HG02852 (cell line): ENCODE measurements around the gene ATG4B.
"Not testable (repeated sequence)": the region's sequence is repeated elsewhere in the genome, so short reads cannot be mapped to it uniquely, and the experiment has no call there.

Experiments
- ATAC-seq: cut with Tn5 transposase; IDR thresholded peaks from one replicate; pipeline ENCODE4 v1.9.1; 2021; ENCODE audit warnings: mild to moderate bottlenecking, moderate library complexity; ENCODE audit not compliant: unreplicated experiment

The ATG4B gene

DNA sequence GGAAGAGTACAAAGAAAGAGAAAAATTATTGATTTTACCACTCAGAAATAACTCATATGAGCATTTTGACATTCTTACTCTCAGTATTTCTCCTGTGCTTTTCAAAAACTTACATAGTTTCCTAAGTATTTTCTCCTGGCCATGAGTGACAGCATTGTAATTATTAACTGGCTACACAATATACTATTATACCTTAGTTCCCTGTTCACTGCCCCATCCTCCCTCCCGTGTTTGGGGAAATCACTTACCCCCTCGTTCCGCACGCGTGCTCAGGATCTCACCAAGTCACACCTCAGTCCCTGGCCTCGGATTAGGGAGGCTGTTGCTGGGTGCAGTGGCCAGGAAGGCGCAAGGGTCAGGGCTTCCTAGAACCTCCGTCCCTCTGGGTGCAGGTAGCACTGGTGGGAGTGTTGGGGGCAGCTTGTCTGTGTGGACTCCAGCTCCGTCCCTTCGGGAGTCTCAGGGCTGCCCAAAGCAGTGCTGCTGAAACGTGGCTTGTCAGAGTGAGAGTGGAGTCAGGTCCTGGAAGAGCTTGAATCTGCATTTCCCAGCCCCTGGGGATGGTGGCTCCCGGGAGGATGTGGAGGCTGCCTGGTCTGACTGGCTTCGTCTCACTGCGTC, 23.2 kb downstream of the ATG4B start:
- no peak for ATAC-seq

DNA sequence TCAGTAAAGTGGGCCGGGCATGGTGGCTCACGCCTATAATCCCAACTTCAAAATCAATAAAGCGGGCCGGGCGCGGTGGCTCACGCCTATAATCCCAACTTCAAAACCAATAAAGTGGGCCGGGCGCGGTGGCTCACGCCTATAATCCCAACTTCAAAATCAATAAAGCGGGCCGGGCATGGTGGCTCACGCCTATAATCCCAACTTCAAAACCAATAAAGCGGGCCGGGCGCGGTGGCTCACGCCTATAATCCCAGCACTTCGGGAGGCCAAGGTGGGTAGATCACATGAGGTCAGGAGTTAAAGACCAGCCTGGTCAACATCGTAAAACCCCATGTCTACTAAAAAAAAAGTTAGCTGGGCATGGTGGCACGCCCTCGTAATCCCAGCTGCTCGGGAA, 25.2 kb downstream of the ATG4B start:
- not testable (repeated sequence) for ATAC-seq

- no peak for ATAC-seq
Observed at GRCh38 chr2:241665731-241666440, 28.4 kb downstream of the ATG4B start.

DNA sequence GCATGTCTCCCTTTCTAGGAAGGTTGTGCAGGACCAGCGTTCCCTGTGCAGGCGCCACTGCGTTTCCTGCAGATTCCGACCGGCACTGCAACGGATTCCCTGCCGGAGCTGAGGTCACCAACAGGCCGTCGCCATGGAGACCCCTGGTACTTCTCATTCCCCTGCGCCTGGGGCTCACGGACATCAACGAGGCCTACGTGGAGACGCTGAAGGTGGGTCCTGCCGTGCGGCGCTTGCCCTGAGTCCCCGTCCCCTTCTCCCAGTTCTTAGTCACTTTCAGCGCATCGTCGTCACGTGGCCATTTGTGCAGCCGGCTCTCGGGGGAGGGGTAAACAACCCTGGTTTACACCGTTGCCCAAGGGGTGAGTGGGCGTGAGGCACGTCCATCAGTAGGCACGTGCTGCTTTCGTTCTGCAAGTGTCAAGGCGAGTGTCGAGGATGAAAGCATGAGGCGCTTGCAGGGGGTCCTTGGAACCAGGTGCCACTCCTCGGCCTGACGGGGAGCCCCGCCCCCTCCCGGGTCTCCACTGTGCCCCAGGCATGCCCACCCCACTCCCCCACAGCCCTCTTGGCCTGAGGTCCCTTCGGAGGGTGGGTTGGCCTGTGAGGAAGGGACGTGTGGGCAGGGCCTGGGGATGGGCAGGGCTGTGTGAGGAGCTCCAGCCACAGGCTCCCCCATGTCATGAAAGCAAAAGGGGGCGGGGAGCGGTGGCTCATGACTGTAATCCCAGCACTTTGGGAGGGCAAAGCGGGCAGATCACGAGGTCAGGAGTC, 29.3 kb downstream of the ATG4B start:
- no peak for ATAC-seq

- no peak for ATAC-seq
Observed at GRCh38 chr2:241668354-241668753, 30.9 kb downstream of the ATG4B start.

GRCh38 chr2:241668839-241669238, 31.3 kb downstream of the ATG4B start:
- no peak for ATAC-seq

- ATAC-seq, result no peak
Observed at GRCh38 chr2:241670333-241671110, 33.0 kb downstream of the ATG4B start.

DNA sequence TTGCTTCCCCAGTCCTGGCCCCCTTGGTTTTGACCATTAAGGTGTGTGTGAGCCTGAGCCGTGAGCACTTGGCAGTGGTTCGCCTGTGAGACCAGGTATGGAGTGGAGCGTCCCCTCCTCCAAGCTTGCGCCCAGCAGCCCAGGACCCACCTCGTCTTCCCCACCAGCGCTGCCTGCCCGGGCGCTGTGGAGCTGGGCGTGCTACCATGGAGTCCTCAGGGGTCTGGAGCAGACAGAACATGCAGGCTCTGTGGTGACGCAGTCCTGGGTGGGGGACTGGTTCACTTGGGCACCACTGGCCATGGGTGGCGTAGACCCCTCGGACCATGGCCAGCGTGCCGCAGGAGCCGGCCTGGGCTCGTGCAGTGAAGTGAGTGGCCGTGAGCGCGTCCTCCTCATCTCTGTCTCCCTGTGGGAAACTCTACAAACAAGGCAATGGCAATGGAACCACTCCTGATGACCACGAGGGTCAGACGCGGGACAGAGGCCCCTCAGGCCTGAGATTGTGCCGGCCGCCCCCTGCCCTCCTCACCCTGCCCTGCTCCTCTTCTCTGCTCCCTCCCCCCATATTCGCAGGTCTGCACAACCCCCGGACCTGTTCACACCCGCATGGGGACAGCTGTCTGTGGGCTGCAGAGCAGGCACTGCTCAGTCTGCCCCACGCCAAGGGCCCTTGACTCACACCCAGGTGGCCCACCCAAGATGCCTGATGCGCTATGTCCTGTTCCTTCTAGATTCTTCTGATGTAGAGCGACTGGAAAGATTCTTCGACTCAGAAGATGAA, 34.2 kb downstream of the ATG4B start:
- ATAC-seq, result no peak

GRCh38 chr2:241672243-241673188, 35.0 kb downstream of the ATG4B start:
- ATAC-seq, result no peak

- ATAC-seq, result no peak
Observed at GRCh38 chr2:241673189-241673663, 35.7 kb downstream of the ATG4B start.

DNA sequence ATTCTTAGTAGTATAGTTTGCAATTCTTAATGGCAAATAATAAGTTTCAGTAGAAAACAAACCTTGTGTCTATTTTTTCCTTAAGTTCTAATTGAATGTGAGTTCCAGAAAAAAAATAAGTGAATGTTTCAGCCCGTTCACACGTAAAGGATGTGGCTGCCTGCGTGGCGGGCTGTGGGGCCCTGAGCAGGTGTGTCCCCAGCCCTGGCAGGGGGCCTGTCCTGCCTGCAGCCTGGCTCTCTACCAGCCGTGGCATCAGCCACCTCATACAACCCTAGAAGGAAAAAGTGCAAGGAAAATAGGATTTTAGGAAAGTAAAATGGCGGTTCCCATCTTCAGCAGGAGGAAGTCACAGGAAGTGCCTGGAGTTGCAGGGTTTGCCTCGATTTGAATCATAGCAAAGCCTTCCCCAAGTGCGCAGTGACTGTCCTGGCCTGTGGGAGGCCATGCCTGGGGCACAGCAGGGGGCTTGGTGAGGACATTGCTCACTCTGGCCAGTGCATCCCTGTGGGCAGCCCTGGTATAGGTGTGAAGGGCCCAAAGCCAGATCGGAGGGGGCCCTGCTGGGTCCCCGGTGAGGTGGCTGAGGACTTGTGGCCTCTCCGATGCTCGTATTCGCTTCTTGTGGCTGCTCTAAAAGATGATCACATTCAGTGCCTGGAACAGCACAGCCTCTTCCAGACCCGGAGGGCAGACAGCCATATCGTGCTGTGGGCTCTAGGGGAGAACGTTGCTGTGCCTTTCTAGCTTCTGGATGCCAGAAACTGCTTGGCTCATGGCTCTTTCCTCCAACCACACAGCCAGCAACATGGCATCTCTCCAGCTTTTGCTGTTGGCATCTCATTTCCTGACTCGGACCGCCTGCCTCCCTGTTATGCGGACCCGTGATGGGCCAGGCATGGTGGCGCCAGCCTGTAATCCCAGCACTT, 36.6 kb downstream of the ATG4B start:
- ATAC-seq, result no peak

DNA sequence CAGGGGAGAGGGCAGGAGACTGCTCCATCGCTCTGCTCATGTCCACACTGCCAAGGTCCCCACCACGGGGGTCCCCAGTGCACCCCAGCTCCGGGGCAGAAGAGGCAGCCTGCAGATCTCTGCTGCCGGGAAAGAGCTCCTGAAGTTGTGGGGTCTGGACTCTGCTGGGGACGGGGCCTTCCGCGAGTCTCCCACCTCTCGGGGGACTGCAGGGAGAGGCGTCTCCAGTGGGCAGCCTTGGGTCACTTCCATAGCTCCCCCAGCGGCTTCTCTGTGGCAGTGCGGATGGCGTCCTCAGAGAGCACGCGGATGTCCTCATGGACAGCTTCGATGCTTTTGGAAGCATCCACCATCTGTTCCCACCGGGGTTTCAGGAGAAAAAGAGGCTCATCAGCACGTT, 38.4 kb downstream of the ATG4B start:
- ATAC-seq, result no peak

GRCh38 chr2:241676665-241677064, 39.2 kb downstream of the ATG4B start:
- ATAC-seq, result no peak

DNA sequence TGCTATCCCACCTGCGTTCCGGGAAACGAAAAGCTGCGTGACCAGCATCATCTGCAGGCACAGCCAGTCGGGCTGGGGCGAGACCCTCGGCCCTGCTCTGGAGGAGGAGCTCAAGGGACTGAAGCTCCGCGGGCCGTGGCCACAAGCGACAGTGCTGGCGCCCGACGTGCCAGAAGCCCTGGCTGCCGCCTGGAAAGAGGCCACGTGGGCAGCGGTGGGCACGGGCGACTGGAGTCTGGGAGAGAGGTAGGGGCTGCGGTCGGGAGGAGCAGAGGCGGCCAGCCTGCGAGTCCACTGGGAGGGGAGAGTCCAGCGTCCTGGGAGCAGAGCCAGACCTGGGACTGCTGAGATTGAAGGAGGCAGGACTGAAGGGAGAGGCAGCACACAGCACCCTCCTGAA, 39.9 kb downstream of the ATG4B start:
- no peak for ATAC-seq

GRCh38 chr2:241678307-241678706, 40.8 kb downstream of the ATG4B start:
- ATAC-seq, result no peak

DNA sequence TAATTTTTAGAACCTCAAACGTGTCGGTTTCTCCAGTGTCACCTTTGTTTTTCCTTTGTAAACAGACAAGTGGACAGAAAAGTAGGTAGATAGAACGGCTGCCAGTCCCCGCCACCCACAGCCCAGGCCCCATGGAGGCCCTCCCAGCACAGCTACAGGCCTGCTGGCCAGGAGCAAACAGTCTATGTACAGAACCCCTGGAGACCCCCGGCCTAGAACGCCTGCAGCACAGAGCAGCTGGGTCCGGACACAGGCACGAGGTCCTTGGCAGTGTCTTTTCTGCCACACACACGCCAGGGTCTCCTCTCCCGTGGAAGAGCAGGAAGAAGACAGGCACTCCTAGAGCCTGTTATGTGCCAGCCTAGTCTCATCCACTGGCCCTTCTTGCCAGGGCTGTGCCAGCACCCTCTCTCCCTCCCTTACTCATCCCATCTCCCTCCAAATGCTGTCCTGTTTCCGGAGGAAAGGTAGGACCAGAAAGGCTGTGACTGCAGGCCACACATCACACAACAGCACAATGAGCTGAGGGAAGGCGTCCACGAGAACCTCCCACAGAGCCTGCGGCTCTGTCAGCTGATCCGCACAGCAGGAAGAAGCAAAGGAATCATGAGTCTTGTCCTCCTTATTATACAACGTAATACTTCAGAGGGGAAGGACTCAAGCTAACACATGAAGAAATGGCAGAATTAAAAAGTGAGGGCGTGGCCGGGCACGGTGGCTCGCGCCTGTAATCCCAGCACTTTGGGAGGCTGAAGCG, 41.5 kb downstream of the ATG4B start:
- no peak for ATAC-seq

GRCh38 chr2:241680044-241680443, 42.6 kb downstream of the ATG4B start:
- no peak for ATAC-seq
